DLD1 (cell line): ENCODE data around the gene PLA2G15.
"Not testable (repeated sequence)": the region's sequence is repeated elsewhere in the genome, so short reads cannot be mapped to it uniquely, and the experiment has no call there.

ENCODE experiments used
- in situ Hi-C: cut with HindIII; loops from 2 replicates; pipeline ENCODE4 v1.10.0; 2017; ENCODE audit warnings: low sequenced_read_pairs

PLA2G15 gene

GRCh38 chr16:68274441-68274840 lies 29.3 kb downstream of the PLA2G15 start:
- in situ Hi-C loops = no loop called here

GRCh38 chr16:68275611-68276191 lies 30.5 kb downstream of the PLA2G15 start:
- in situ Hi-C loops = no loop called here

GRCh38 chr16:68276223-68276622 lies 31.1 kb downstream of the PLA2G15 start:
- in situ Hi-C loops = no loop called here

GRCh38 chr16:68279726-68280558 lies 34.8 kb downstream of the PLA2G15 start:
- in situ Hi-C loops = no loop called here

- in situ Hi-C loops = no loop called here
These were observed 36.3 kb downstream of the PLA2G15 start for GRCh38 chr16:68281368-68282063.

- in situ Hi-C loops = no loop called here
These were observed 36.9 kb downstream of the PLA2G15 start for GRCh38 chr16:68282064-68282452.

GRCh38 chr16:68283346-68283745 lies 38.2 kb downstream of the PLA2G15 start:
- in situ Hi-C loops = no loop called here

GRCh38 chr16:68283801-68284598 lies 38.8 kb downstream of the PLA2G15 start:
- in situ Hi-C loops = no loop called here

GRCh38 chr16:68284847-68285246 lies 39.7 kb downstream of the PLA2G15 start:
- in situ Hi-C loops = no loop called here

GRCh38 chr16:68285683-68286082 lies 40.5 kb downstream of the PLA2G15 start:
- in situ Hi-C loops = no loop called here

- in situ Hi-C loops = no loop called here
These were observed 41.2 kb downstream of the PLA2G15 start for GRCh38 chr16:68286153-68287074.

GRCh38 chr16:68287276-68288251 lies 42.4 kb downstream of the PLA2G15 start:
- in situ Hi-C loops = no loop called here

GRCh38 chr16:68288252-68288650 lies 43.1 kb downstream of the PLA2G15 start:
- in situ Hi-C loops = no loop called here

- in situ Hi-C loops = not testable (repeated sequence)
These were observed 43.6 kb downstream of the PLA2G15 start for GRCh38 chr16:68288796-68289195.

- in situ Hi-C loops = no loop called here
These were observed 44.0 kb downstream of the PLA2G15 start for GRCh38 chr16:68289202-68289601.

- in situ Hi-C loops = no loop called here
These were observed 44.6 kb downstream of the PLA2G15 start for GRCh38 chr16:68289621-68290329.

- in situ Hi-C loops = no loop called here
These were observed 45.3 kb downstream of the PLA2G15 start for GRCh38 chr16:68290450-68290849.

- in situ Hi-C loops = no loop called here
These were observed 46.1 kb downstream of the PLA2G15 start for GRCh38 chr16:68291227-68291626.
